IPS-20b (cell line): Measurements from ENCODE around the gene ST7.
"Not testable (repeated sequence)": the region's sequence is repeated elsewhere in the genome, so short reads cannot be mapped to it uniquely, and the experiment has no call there.

Source experiments
- H3K27ac ChIP-seq: one replicate; pipeline ENCODE4 v1.5.1; 2013; ENCODE audit warnings: low read length
- H3K27me3 ChIP-seq: 2 replicates; pipeline ENCODE4 v1.6.1; 2013; ENCODE audit warnings: mild to moderate bottlenecking, low read length, inconsistent platforms; ENCODE audit not compliant: insufficient read depth
- H3K36me3 ChIP-seq: 2 replicates; pipeline ENCODE4 v1.6.1; 2013; ENCODE audit warnings: low read depth, mild to moderate bottlenecking, inconsistent platforms, low read length, moderate library complexity; ENCODE audit not compliant: insufficient read depth
- H3K4me1 ChIP-seq: 2 replicates; pipeline ENCODE4 v1.6.1; 2013; ENCODE audit warnings: mild to moderate bottlenecking, control low read depth, inconsistent platforms, low read length, moderate library complexity; ENCODE audit not compliant: insufficient read depth
- H3K4me3 ChIP-seq: 2 replicates; pipeline ENCODE4 v1.5.1; 2013; ENCODE audit warnings: mild to moderate bottlenecking, low read length, inconsistent platforms
- H3K9ac ChIP-seq: 2 replicates; pipeline ENCODE4 v1.6.1; 2013; ENCODE audit warnings: low read depth, mild to moderate bottlenecking, inconsistent platforms, low read length, moderate library complexity
- H3K9me3 ChIP-seq: 2 replicates; pipeline ENCODE4 v1.6.1; 2013; ENCODE audit warnings: mild to moderate bottlenecking, low read depth, low read length, inconsistent platforms; ENCODE audit not compliant: insufficient read depth

ST7 gene

GRCh38 chr7:117230276-117231046 lies 277.2 kb downstream of the ST7 start:
- Histone ChIP-seq H3K27ac (no peak overlapping the region), H3K36me3 (no peaks in the 10 kb centered on the region), H3K4me1 (no peaks in the 10 kb centered on the region; the same call in 1 of the 2 replicates), H3K9ac (no peak overlapping the region), H3K4me3 (no peak overlapping the region), H3K27me3 (no peaks in the 10 kb centered on the region), H3K9me3 (no peaks in the 10 kb centered on the region)

- H3K4me3 ChIP-seq, result no peak overlapping the region
- no peaks in the 10 kb centered on the region for H3K27me3 ChIP-seq
- H3K27ac ChIP-seq, result no peak overlapping the region
- H3K9ac ChIP-seq, result no peak overlapping the region
- H3K4me1 ChIP-seq, result no peaks in the 10 kb centered on the region
- no peaks in the 10 kb centered on the region for H3K9me3 ChIP-seq
- H3K36me3 ChIP-seq, result no peaks in the 10 kb centered on the region
Measured at GRCh38 chr7:117231047-117231359, 277.7 kb downstream of the ST7 start.

- H3K4me3 ChIP-seq, result no peak overlapping the region
- no peaks in the 10 kb centered on the region for H3K4me1 ChIP-seq
- H3K9ac ChIP-seq, result no peak overlapping the region
- no peaks in the 10 kb centered on the region for H3K27me3 ChIP-seq
- no peak overlapping the region for H3K27ac ChIP-seq
- H3K36me3 ChIP-seq, result no peaks in the 10 kb centered on the region
- no peaks in the 10 kb centered on the region for H3K9me3 ChIP-seq
Measured at GRCh38 chr7:117237646-117238045, 284.3 kb downstream of the ST7 start.

- Histone ChIP-seq H3K36me3 (no peaks in the 10 kb centered on the region), H3K27ac (no peak overlapping the region), H3K9ac (no peak overlapping the region), H3K9me3 (no peaks in the 10 kb centered on the region), H3K4me1 (no peaks in the 10 kb centered on the region), H3K4me3 (no peak overlapping the region), H3K27me3 (no peaks in the 10 kb centered on the region)
Measured at GRCh38 chr7:117238472-117238871, 285.2 kb downstream of the ST7 start.

GRCh38 chr7:117238937-117239336 lies 285.6 kb downstream of the ST7 start:
- Histone ChIP-seq H3K9ac (no peak overlapping the region), H3K36me3 (no peaks in the 10 kb centered on the region), H3K27ac (no peak overlapping the region), H3K4me3 (no peak overlapping the region), H3K9me3 (no peaks in the 10 kb centered on the region), H3K4me1 (no peaks in the 10 kb centered on the region), H3K27me3 (no peaks in the 10 kb centered on the region)

- H3K36me3 ChIP-seq, result no peaks in the 10 kb centered on the region
- H3K9me3 ChIP-seq, result peaks cover 13% of the 10 kb centered on the region; the same call in 1 of the 2 replicates
- no peaks in the 10 kb centered on the region for H3K27me3 ChIP-seq
- H3K4me1 ChIP-seq, result no peaks in the 10 kb centered on the region
- no peak overlapping the region for H3K27ac ChIP-seq
- no peak overlapping the region for H3K4me3 ChIP-seq
- H3K9ac ChIP-seq, result no peak overlapping the region
Measured at GRCh38 chr7:117241088-117241487, 287.8 kb downstream of the ST7 start.

GRCh38 chr7:117243390-117243789 lies 290.1 kb downstream of the ST7 start:
- Histone ChIP-seq H3K27ac (no peak overlapping the region), H3K9ac (no peak overlapping the region), H3K4me3 (no peak overlapping the region), H3K27me3 (no peaks in the 10 kb centered on the region), H3K9me3 (peaks cover 13% of the 10 kb centered on the region; the same call in 1 of the 2 replicates), H3K4me1 (no peaks in the 10 kb centered on the region), H3K36me3 (no peaks in the 10 kb centered on the region)

- H3K4me1 ChIP-seq, H3K27ac ChIP-seq, H3K9ac ChIP-seq, H3K27me3 ChIP-seq, H3K4me3 ChIP-seq, H3K36me3 ChIP-seq: not testable (repeated sequence)
- H3K9me3 ChIP-seq, result peaks cover 13% of the 10 kb centered on the region; the same call in 1 of the 2 replicates
Measured at GRCh38 chr7:117245703-117246102, 292.4 kb downstream of the ST7 start.

- Histone ChIP-seq H3K9me3 (peaks cover 13% of the 10 kb centered on the region; the same call in 1 of the 2 replicates), H3K4me3 (no peak overlapping the region), H3K36me3 (no peaks in the 10 kb centered on the region), H3K9ac (no peak overlapping the region), H3K4me1 (no peaks in the 10 kb centered on the region), H3K27ac (no peak overlapping the region), H3K27me3 (no peaks in the 10 kb centered on the region)
Measured at GRCh38 chr7:117247809-117248208, 294.5 kb downstream of the ST7 start.

GRCh38 chr7:117248829-117249228 lies 295.5 kb downstream of the ST7 start:
- H3K27me3 ChIP-seq, result no peaks in the 10 kb centered on the region
- no peaks in the 10 kb centered on the region for H3K36me3 ChIP-seq
- no peaks in the 10 kb centered on the region for H3K4me1 ChIP-seq
- H3K27ac ChIP-seq, result no peak overlapping the region
- no peak overlapping the region for H3K9ac ChIP-seq
- no peak overlapping the region for H3K4me3 ChIP-seq
- H3K9me3 ChIP-seq, result peaks cover 13% of the 10 kb centered on the region; the same call in 1 of the 2 replicates

- H3K4me3 ChIP-seq, result no peak overlapping the region
- no peaks in the 10 kb centered on the region for H3K27me3 ChIP-seq
- H3K27ac ChIP-seq, result no peak overlapping the region
- H3K4me1 ChIP-seq, result no peaks in the 10 kb centered on the region
- H3K9me3 ChIP-seq, result peaks cover 9% of the 10 kb centered on the region; the same call in 1 of the 2 replicates
- no peaks in the 10 kb centered on the region for H3K36me3 ChIP-seq
- no peak overlapping the region for H3K9ac ChIP-seq
Measured at GRCh38 chr7:117249696-117250095, 296.4 kb downstream of the ST7 start.

GRCh38 chr7:117250245-117250644 lies 296.9 kb downstream of the ST7 start:
- no peaks in the 10 kb centered on the region for H3K36me3 ChIP-seq
- no peaks in the 10 kb centered on the region for H3K4me1 ChIP-seq
- H3K9me3 ChIP-seq, result 0 out of 2 replicates have a peak, but pooled peaks cover 4% of the 10 kb centered on the region
- no peak overlapping the region for H3K9ac ChIP-seq
- no peak overlapping the region for H3K4me3 ChIP-seq
- no peaks in the 10 kb centered on the region for H3K27me3 ChIP-seq
- no peak overlapping the region for H3K27ac ChIP-seq
